Activated CD4-positive, alpha-beta T cell treated with anti-CD3 and anti-CD28 coated beads, Interleukin-2, amount 50 U/mL, for 4 hours (primary cell): ENCODE measurements around the gene MED10.

Experiments used
- DNase-seq, 2 experiments: peaks; one replicate each; pipeline ENCODE4 v3.0.0-alpha.2; 2020

MED10 gene

DNA sequence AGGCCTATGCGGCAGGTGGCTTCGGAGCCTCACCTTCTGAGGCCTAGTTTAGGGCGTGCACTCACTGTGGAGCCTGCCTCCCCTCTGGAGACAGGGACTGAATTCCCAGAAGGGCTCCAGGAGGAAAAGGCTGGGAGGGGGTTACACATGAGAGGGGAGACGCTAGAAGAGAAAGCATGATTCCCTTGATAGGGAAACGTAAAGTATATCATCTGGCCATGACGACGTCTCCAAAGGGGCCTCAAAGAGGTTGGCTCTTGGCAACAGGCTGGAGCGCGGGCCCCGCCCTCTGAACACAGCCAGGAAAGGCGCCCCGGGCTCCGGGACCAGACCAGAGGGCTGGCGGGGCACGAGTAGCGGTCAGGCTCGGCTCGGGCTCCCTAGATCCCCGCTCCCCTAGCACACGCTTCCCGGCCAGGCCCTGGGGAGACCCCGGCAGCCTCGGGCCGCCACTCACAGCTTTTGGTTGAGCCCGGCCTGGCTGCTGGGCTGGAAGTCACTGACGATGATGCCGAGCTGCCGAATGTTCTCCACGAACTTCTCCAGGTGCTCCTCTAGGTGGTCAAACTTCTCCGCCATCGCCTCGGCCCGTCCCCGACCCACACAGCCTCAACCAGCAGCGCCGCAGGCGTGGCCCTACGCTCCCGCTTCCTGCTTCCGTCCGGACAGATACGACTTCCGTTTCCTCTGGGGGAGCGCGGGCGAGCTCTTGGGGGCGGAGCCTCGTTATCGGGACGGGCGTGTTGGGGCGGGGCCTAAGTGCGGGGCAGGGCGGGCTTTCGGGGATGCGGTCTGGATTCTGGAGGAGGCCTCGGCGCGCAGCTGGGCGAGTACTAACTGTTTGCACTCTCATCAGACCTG, at the start of gene MED10:
MED10 (minus strand) TSS at position 643 of the 861 bp plus-strand sequence; CDS start at position 579, 64 bp downstream.
- peak; percentile 94 to 95 for DNase-seq

DNA sequence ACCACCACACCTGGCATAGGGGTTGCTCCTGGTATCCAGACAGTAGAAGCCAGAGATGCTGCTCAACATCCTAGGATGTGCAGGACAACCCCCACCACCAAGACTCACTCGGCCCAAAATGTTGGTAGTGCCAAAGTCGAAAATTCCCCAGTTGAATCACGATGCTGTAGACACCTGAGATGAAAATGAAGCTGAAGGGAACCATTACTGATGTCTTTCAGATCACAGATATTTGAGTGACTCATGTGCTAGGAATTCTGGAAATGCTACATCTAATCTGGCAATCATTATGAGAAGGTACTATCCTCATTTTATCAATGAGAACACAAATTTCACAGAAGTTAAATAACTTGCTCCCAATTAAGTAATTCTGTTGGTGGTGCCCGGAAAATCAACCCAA, 49.3 kb upstream of the MED10 start:
- DNase-seq, result no peak

DNA sequence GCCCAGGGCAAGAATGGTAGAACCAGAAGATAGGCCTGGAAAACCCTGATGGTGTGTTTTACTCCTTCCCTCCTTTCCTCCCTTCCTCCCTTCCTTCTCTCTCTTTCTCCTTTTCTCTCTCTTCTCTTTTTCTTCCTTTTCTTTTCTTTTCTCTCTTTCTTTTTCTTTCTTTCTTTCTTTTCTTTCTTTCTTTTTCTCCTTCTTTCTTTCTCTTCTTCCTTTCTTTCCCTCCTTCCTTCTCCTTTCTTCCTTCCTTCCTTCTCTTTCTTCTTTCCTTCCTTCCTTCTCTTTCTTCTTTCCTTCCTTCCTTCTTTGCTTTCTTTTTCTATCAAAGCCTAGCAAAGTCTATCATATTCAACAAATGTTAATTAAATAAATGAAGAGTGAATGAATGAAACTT, 46.4 kb upstream of the MED10 start:
- no peak for DNase-seq

- no peak for DNase-seq
Observed at GRCh38 chr5:6424110-6424659, 45.8 kb upstream of the MED10 start.

DNA sequence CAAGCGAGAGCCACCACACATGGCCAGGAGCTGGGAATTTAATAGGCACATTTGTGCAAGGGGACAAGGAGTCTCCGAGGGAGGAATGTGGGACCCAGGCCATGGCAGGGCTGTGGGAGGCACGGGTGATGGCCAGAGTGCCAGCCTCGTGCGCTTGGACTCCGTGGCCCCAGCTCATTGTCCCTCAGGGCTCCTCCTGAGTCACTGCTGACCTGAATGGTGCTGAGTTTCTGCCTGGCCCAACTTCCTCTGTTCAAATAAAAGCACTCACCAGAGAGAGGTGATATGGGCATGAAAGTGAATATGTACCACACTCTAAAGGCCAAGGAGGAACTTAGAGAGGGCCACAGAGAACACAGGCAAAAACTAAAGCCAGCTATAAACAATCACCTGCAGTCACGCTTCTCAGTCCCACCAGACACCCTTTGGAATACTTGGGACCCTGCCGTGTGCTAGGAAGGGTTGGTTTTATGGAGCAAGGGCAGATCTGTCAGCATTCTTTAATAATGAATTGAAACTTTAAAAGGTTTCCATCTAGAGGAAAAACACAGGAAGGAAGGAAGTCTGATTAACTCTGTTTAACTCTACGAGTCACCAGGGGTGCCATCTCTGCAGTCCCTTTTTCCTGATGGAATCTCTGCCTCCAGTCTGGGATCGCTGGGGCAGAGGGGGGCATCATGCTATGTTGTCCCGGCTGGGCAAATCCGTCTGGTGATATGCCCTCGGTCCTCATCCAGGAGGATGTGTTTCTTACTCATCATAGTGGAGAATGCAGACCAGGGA, 45.2 kb upstream of the MED10 start:
- no peak for DNase-seq

DNA sequence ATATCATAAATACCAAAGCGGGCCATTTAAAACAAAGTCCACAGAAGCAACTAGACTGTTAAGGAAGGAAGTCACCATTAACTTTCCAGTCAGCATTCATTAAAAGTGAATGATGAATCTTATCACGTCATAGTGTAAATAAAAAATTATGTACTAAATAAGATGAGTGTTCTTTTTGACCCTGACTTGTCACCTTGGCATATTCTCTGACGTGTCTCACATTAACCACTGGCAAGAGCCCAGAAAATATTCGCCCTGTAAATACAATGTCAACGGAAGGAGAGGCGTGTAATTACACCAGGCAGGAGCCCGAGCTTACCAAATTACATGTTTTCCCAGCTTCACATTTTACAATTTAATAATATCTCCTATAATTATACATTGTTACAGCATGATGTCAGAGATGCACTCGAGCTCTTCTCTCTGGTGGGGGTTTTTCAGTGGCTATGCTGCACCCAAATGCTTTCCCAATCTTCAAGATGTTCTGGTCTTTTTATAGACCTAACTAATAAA, 41.0 kb upstream of the MED10 start:
- no peak for DNase-seq

DNA sequence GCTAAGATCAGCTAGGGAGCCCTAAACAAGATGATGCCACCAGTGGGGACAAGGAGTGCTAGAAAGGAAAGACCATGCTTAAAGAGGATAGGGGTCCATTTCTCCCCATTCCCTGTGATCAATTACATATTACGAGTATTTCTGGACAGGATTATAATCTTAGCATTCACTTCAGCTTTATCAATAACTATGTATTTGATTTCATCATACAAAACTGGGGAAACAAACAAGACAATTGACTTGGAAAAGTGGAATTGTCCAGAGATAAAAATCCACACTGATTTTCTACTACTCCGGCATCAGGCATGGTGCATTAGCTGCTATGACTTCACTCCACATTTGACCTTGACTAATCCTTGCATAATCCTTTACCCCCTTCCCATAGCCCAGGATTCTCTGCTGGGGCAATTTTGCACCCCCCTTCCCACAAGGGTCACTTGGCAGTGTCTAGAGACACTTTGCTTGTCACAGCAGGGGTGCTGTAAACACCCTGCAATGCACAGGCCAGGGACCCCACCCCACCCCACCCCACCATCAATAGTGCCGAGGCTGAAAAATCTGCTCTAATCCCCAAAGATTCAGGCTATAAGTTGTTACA, 40.4 kb upstream of the MED10 start:
- no peak for DNase-seq

DNA sequence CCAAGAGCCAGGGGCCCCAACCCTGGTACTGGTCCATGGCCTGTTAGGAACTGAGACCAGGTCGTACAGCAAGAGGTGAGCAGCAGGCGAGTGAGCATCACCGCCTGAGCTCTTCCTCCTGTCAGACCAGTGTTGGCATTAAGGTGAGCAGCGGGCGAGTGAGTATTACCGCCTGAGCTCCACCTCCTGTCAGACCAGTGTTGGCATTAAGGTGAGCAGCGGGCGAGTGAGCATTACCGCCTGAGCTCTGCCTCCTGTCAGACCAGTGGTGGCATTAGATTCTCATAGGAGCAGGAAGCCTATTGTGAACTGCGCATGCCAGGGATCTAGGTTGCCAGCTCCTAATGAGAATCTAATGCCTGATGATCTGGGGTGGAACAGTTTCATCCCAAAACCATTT, 39.3 kb upstream of the MED10 start:
- DNase-seq, result no peak

- no peak for DNase-seq
Observed at GRCh38 chr5:6412811-6413210, 34.5 kb upstream of the MED10 start.

DNA sequence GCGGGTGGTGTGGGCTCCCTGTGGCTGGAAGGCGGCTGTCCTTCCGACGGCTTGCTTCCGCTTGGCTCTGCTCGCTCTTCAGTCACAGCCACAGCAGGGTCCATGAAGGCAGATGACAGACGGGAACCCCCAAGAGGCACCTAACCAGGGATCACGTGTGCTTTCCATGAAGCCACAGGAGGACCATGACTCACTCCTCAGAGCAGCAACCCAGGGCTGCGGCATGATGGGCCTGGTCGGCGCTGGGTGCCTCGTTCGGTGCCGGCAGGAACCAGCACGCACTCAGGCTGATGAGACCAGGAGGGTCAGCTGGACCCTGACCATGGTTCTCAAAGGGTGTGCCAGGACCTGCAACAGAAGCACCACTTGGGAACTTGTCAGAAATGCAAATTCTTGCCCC, 32.8 kb upstream of the MED10 start:
- no peak for DNase-seq

DNA sequence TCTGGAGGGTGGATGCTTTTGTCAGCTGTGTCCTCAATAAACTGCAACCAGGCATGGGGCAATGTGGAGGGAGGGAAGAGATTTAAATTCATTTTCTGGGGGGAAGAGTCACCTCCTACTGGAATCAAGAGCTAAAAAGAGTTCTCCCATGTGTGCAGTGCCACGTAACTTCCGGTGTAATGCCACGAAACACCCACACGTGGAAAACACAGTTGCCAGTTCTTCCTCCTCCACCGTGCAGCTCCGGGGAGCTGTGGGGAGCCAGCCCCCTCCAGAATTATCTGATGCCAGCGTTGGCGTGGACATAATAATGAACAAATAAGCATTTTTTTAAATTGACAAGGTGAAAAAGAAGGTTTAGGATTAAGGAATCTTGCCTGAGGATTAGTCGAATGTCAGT, 32.1 kb upstream of the MED10 start:
- no peak for DNase-seq

DNA sequence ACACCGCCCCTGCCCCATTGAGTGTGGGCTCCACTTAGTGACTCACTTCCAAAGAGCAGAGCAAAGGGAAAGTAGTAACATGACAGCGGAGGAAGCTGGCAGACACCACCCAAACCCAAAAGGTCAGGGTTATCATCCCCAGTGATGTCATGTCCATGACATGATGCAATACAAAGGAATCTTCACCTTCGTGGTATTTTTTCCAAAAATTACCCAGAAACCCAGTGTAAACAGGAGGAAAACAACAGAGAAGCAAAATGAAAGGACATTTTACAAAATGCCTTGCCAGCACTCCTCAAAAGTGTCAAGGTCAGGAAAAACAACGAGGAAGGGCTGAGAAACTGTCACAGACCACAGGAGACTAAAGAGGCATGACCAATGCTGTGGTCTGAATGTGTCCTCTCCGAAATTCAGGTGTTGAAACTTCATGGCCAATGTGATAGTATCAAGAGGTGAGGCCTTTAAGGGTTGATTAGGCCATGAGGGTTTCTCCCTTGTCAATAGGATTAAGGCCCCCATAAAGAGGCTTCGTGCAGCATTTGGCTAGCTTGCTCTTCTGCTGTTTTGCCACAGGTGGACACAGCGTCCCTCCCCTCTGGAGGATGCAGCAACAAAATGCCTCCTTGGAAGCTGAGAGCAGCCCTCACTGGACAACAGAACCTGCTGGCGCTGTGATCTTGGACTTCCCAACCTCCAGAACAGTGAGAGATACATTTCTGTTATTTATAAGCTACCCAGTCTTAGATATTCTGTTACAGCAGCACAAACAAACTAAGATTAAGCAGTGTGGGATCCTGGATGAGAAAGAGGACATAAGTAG, 30.5 kb upstream of the MED10 start:
- DNase-seq, result no peak

DNA sequence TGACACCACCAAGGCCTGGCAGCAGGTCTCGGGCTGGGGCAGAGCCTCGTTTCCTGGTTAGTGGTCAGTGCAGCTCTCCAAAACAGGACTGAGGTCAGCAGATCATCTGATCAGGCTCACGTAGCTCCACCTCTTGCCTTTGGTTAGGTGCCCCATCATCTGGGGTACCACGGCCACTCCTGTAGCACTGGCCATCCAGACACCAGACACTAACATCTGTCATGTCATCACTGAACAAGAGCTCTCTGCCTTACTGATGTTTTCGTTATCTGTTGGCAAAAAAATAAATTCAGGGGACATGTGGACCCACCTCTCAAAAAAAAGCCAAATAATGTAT, 29.9 kb upstream of the MED10 start:
- DNase-seq, result no peak

GRCh38 chr5:6407558-6408259, 29.4 kb upstream of the MED10 start:
- DNase-seq, result no peak

- DNase-seq, result no peak
Observed at GRCh38 chr5:6405591-6405990, 27.2 kb upstream of the MED10 start.

DNA sequence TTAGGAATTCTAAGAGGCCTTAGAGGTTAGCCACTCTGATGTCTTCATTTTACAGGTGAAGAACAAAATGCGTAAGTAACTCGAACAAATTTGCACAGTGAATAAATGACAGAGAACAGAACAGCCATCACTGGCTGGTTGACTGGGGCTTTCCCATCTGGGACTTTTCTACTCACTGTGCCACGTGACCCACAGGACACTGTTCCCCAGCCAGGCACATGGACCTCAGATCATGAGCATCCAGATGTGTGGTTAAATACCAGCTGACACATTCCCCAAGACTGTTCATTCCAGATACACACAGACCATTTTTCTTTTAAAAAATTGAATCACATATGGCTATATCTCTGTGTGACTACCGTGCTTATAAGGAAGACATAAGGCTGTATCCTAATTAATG, 25.8 kb upstream of the MED10 start:
- DNase-seq, result no peak

- no peak for DNase-seq
Observed at GRCh38 chr5:6403416-6403815, 25.1 kb upstream of the MED10 start.

- DNase-seq, result no peak
Observed at GRCh38 chr5:6402939-6403338, 24.6 kb upstream of the MED10 start.

- DNase-seq, result no peak
Observed at GRCh38 chr5:6401410-6401809, 23.1 kb upstream of the MED10 start.

GRCh38 chr5:6399980-6400910, 21.9 kb upstream of the MED10 start:
- no peak for DNase-seq
